ENCODE data around the gene UTP4. TPM values are rescaled to one million over a fixed set of nuclear protein-coding genes. Genes with fewer than 3 reads are reported as not detected.

UTP4 gene
- total RNA-seq, 2 experiments from 2014 or later: 57.7 to 82.3 TPM

GRCh38 chr16:69176033-69176800, 43.8 kb downstream of the UTP4 start:
- CTCF ChIA-PET: interaction anchor here (1.2 kb wide), 1 partner anchor 10 kb away, joined by 3 read pairs; no protein-coding TSS in a partner anchor
- H3K9me3 Mint-ChIP-seq (ENCODE audit: low read depth): no peaks in the 10 kb centered on the region
- no peak overlapping the region for H3K27ac Mint-ChIP-seq
- DNase-seq (no peak), ATAC-seq (no peak)
- peaks cover 15% of the 10 kb centered on the region for H3K36me3 Mint-ChIP-seq
- no peaks in the 10 kb centered on the region for H3K27me3 Mint-ChIP-seq
- no peak overlapping the region for H3K4me3 Mint-ChIP-seq
- H3K4me1 Mint-ChIP-seq: peaks cover 15% of the 10 kb centered on the region

- peaks cover 14% of the 10 kb centered on the region for H3K4me1 Mint-ChIP-seq
- ATAC-seq: no peak
- no peak overlapping the region for H3K27ac Mint-ChIP-seq
- no peaks in the 10 kb centered on the region for H3K9me3 Mint-ChIP-seq (ENCODE audit: low read depth)
- CTCF ChIA-PET: interaction anchor here (1.2 kb wide), 1 partner anchor 66 kb away, joined by 4 read pairs; no protein-coding TSS in a partner anchor
- peaks cover 11% of the 10 kb centered on the region for H3K36me3 Mint-ChIP-seq
- H3K4me3 Mint-ChIP-seq: no peak overlapping the region
- no peak for DNase-seq
- no peaks in the 10 kb centered on the region for H3K27me3 Mint-ChIP-seq
Measured at GRCh38 chr16:69179328-69180010, 47.0 kb downstream of the UTP4 start.

GRCh38 chr16:69180011-69180338, 47.5 kb downstream of the UTP4 start:
- Mint-ChIP-seq H3K9me3 (ENCODE audit: low read depth) (no peaks in the 10 kb centered on the region), H3K36me3 (peaks cover 13% of the 10 kb centered on the region), H3K4me3 (no peak overlapping the region), H3K4me1 (peaks cover 17% of the 10 kb centered on the region), H3K27me3 (no peaks in the 10 kb centered on the region), H3K27ac (no peak overlapping the region)
- ATAC-seq (no peak), DNase-seq (no peak)
- CTCF ChIA-PET: interaction anchor here (0.7 to 1.2 kb wide), 2 partner anchors 14 to 66 kb away, joined by 3 to 4 read pairs; no protein-coding TSS in a partner anchor

- Mint-ChIP-seq H3K9me3 (ENCODE audit: low read depth) (no peaks in the 10 kb centered on the region), H3K27ac (no peak overlapping the region), H3K27me3 (no peaks in the 10 kb centered on the region), H3K4me3 (no peak overlapping the region), H3K4me1 (peaks cover 31% of the 10 kb centered on the region), H3K36me3 (peaks cover 7% of the 10 kb centered on the region)
- ATAC-seq (no peak), DNase-seq (no peak)
- CTCF ChIA-PET: interaction anchor here (1.1 kb wide), 2 partner anchors 10 to 335 kb away, joined by 3 read pairs; no protein-coding TSS in a partner anchor
Measured at GRCh38 chr16:69182730-69183416, 50.4 kb downstream of the UTP4 start.

DNA sequence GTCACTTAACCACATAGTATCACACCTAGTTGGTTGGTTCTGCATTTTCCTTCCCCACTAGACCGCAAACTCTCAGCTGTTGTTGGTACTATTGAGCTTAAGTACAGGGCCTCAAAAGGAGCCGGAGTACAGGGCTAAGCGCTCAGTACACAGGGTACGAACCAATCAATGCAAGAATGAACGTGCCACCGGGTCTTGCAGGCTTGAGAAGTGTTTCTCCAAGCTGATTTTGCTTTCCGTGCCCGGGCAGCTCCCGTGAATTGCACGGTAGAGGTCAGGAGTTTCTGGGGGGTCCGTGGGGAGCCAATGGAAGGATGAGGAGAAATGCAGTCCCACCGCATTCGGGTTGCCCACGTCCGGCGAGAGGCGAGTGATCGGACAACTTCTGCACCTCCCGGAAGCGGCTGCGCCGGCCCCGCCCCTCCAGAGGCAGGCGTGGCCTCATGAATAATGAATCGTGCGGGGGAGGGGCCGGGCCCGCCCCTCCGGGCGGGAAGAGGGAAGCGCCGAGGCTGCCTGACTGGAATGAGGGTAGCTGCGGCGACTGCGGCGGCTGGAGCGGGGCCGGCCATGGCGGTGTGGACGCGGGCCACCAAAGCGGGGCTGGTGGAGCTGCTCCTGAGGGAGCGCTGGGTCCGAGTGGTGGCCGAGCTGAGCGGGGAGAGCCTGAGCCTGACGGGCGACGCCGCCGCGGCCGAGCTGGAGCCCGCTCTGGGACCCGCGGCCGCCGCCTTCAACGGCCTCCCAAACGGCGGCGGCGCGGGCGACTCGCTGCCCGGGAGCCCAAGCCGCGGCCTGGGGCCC, 54.4 kb downstream of the UTP4 start, which contains the start of gene SNTB2:
Gene SNTB2, plus strand, starts transcription at position 523 of the 804 bp plus-strand sequence. Its CDS starts 3 bp downstream, at position 526.
- Mint-ChIP-seq H3K27ac (peak within 1 kb of the TSS; percentile 99), H3K9me3 (ENCODE audit: low read depth) (no peaks in the 10 kb centered on the region), H3K27me3 (no peaks in the 10 kb centered on the region), H3K4me3 (peak within 1 kb of the TSS; percentile 91), H3K36me3 (peaks cover 8% of the 10 kb centered on the region), H3K4me1 (peaks cover 51% of the 10 kb centered on the region)
- DNase-seq (peak; percentile 92), ATAC-seq (peak; percentile 86)
- CTCF ChIA-PET: interaction anchor here (1.1 to 4.6 kb wide), 5 partner anchors 20 to 54 kb away, joined by 3 to 18 read pairs (median 9); partner anchors contain the start of gene UTP4

DNA sequence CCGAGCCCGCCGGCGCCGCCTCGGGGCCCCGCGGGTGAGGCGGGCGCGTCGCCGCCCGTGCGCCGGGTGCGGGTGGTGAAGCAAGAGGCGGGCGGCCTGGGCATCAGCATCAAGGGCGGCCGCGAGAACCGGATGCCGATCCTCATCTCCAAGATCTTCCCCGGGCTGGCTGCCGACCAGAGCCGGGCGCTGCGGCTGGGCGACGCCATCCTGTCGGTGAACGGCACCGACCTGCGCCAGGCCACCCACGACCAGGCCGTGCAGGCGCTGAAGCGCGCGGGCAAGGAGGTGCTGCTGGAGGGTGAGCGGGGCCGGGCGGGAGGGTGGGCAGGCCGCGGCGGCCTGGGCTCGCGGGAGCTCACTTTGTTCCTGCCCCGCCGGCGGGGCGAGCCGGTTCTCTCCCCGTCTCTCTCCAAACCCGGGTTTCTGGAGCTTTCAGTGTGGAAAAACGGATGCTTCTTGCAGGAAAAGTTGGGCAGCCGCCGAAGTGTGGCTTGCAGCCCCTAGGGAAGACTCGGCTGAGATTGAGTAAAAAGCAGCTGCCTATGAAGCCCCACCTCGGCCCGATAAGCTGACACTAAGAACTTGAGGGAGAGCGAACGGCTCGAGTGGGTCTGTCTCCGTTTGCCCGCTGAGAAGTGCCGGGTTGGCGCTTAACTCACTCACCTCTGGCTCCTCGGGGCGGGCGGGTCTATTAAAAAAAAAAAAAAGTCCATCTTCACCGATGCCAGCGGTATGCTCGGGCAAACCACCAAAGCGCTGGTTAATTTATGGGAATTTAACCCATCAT, 55.2 kb downstream of the UTP4 start:
- H3K27ac Mint-ChIP-seq: peak overlapping the region; percentile 76
- H3K36me3 Mint-ChIP-seq: peaks cover 7% of the 10 kb centered on the region
- DNase-seq: peak; percentile 68
- H3K9me3 Mint-ChIP-seq (ENCODE audit: low read depth): no peaks in the 10 kb centered on the region
- peak overlapping the region; percentile 76 for H3K4me3 Mint-ChIP-seq
- H3K4me1 Mint-ChIP-seq: peaks cover 53% of the 10 kb centered on the region
- H3K27me3 Mint-ChIP-seq: no peaks in the 10 kb centered on the region
- CTCF ChIA-PET: interaction anchor here (0.6 to 4.6 kb wide), 7 partner anchors 21 to 100 kb away, joined by 3 to 18 read pairs (median 4); partner anchors contain the start of gene UTP4
- ATAC-seq: peak; percentile 35

GRCh38 chr16:69188236-69188549, 55.7 kb downstream of the UTP4 start:
- peaks cover 55% of the 10 kb centered on the region for H3K4me1 Mint-ChIP-seq

DNA sequence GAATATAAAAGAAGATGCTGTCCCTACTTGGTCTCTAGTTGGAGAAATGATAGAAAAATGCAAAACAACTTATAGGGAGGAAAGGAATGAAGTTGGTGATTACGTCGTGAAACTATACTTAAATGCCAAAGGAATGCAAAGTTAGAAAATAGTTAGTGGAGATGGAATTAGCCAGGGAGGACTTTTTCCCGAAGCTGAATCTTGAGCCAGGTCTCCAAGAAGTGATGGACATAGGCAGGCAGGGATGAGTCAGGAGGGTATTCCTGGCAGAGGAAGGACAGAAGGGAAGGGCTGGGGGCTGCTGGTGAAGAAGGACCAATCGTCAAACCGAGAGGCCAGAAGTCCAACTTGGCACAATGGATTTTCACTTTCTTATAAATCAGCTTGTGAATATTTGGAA, 56.3 kb downstream of the UTP4 start:
- no peaks in the 10 kb centered on the region for H3K27me3 Mint-ChIP-seq
- DNase-seq (no peak), ATAC-seq (no peak)
- no peaks in the 10 kb centered on the region for H3K9me3 Mint-ChIP-seq (ENCODE audit: low read depth)
- peaks cover 8% of the 10 kb centered on the region for H3K36me3 Mint-ChIP-seq
- H3K27ac Mint-ChIP-seq: no peak overlapping the region
- peak overlapping the region; percentile 76 for H3K4me3 Mint-ChIP-seq
- H3K4me1 Mint-ChIP-seq: peaks cover 54% of the 10 kb centered on the region
- CTCF ChIA-PET: interaction anchor here (1.4 to 4.6 kb wide), 4 partner anchors 22 to 99 kb away, joined by 4 to 18 read pairs (median 11); no protein-coding TSS in a partner anchor

More at GRCh38 chr16:69188236-69188549, 55.7 kb downstream of the UTP4 start:
- ATAC-seq: no peak
- no peaks in the 10 kb centered on the region for H3K9me3 Mint-ChIP-seq (ENCODE audit: low read depth)
- H3K27ac Mint-ChIP-seq: peak overlapping the region; percentile 74
- DNase-seq: no peak
- H3K4me3 Mint-ChIP-seq: peak overlapping the region; percentile 76
- H3K36me3 Mint-ChIP-seq: peaks cover 8% of the 10 kb centered on the region
- H3K27me3 Mint-ChIP-seq: no peaks in the 10 kb centered on the region
- CTCF ChIA-PET: interaction anchor here (0.6 to 4.6 kb wide), 5 partner anchors 22 to 100 kb away, joined by 3 to 18 read pairs (median 11); no protein-coding TSS in a partner anchor

DNA sequence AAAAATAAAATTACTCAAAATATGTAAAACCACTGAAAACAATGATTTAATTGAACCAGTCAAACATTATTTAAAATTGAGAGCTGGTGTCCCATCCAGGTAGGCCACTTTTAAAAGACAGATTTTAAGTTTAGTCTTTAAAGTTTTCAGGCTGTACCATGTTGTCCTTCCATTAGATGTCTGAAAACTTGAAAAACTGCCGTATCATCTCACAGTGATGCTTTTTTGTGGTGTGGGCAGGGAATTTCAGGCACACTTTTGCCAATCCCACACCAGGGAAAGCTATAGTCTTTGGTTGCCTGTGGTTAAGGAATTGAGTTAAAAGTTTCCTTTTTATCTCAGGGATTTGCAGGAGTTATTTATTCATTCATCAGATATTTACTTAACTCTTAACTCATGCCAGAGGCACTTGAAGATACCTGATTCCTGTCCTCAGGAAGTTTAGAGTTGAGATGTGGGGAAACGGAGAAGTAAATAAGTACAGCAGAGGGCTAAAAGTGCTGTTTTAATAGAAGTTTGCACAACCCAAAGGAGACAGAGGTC, 57.7 kb downstream of the UTP4 start:
- no peak for ATAC-seq
- H3K9me3 Mint-ChIP-seq (ENCODE audit: low read depth): no peaks in the 10 kb centered on the region
- H3K4me1 Mint-ChIP-seq: peaks cover 46% of the 10 kb centered on the region
- H3K4me3 Mint-ChIP-seq: no peak overlapping the region
- peaks cover 5% of the 10 kb centered on the region for H3K36me3 Mint-ChIP-seq
- no peak overlapping the region for H3K27ac Mint-ChIP-seq
- no peak for DNase-seq
- CTCF ChIA-PET: interaction anchor here (0.9 to 1.6 kb wide), 4 partner anchors 33 to 348 kb away, joined by 3 to 5 read pairs (median 4); no protein-coding TSS in a partner anchor
- H3K27me3 Mint-ChIP-seq: no peaks in the 10 kb centered on the region

- Mint-ChIP-seq H3K4me1 (peaks cover 43% of the 10 kb centered on the region), H3K27ac (peak overlapping the region; percentile 29)
- CTCF ChIA-PET: interaction anchor here (0.6 to 1.6 kb wide), 5 partner anchors 33 to 348 kb away, joined by 3 to 5 read pairs (median 4); no protein-coding TSS in a partner anchor
Measured at GRCh38 chr16:69190598-69190997, 58.1 kb downstream of the UTP4 start.

GRCh38 chr16:69191136-69191535, 58.7 kb downstream of the UTP4 start:
- H3K36me3 Mint-ChIP-seq: peaks cover 5% of the 10 kb centered on the region
- no peaks in the 10 kb centered on the region for H3K27me3 Mint-ChIP-seq
- CTCF ChIA-PET: interaction anchor here (0.6 to 1.6 kb wide), 4 partner anchors 41 to 349 kb away, joined by 3 to 5 read pairs (median 4); no protein-coding TSS in a partner anchor
- no peaks in the 10 kb centered on the region for H3K9me3 Mint-ChIP-seq (ENCODE audit: low read depth)
- ATAC-seq (no peak), DNase-seq (no peak)
- H3K27ac Mint-ChIP-seq: peak overlapping the region; percentile 29
- peaks cover 40% of the 10 kb centered on the region for H3K4me1 Mint-ChIP-seq
- H3K4me3 Mint-ChIP-seq: no peak overlapping the region

More at GRCh38 chr16:69190598-69190997, 58.1 kb downstream of the UTP4 start:
- Mint-ChIP-seq H3K4me3 (no peak overlapping the region), H3K36me3 (peaks cover 5% of the 10 kb centered on the region), H3K27me3 (no peaks in the 10 kb centered on the region), H3K9me3 (ENCODE audit: low read depth) (no peaks in the 10 kb centered on the region)
- DNase-seq: peak; percentile 56
- no peak for ATAC-seq

Data from activated CD8-positive, alpha-beta memory T cell treated with anti-CD3 and anti-CD28 coated beads, Interleukin-2, amount 10 ng/mL, durations not matched to agents 7 days and 5 days (primary cell).